Fibroblast of the aortic adventitia (primary cell): ENCODE results near the gene PPP1R3F. TPM values are rescaled to one million over a fixed set of nuclear protein-coding genes. Genes with fewer than 3 reads are reported as not detected.

Experiments
- DNase-seq: peaks from one replicate; pipeline ENCODE4 v3.0.0-alpha.2; 2010; ENCODE audit warnings: low read depth
- H3K4me3 ChIP-seq: 2 replicates; pipeline ENCODE4 v1.5.1; 2011; ENCODE audit warnings: low read depth, mild to moderate bottlenecking, control low read depth, low read length, moderate library complexity
- total RNA-seq: library from RNA; depleted of rRNA; stranded (reverse); fragments of >200 nt; gene quantifications from 2 replicates; pipeline ENCODE4 v1.2.3, GENCODE V29; 2012; ENCODE audit warnings: low replicate concordance
- TF ChIP-seq, protein P1 (sequence below): IDR thresholded peaks from 2 replicates; pipeline ENCODE4 v1.5.1; 2011; ENCODE audit warnings: mild to moderate bottlenecking, low read length, control low read depth, inconsistent platforms; ENCODE audit not compliant: insufficient read depth

PPP1R3F gene
- total RNA-seq, 1 donor, result 4.2 TPM

DNA sequence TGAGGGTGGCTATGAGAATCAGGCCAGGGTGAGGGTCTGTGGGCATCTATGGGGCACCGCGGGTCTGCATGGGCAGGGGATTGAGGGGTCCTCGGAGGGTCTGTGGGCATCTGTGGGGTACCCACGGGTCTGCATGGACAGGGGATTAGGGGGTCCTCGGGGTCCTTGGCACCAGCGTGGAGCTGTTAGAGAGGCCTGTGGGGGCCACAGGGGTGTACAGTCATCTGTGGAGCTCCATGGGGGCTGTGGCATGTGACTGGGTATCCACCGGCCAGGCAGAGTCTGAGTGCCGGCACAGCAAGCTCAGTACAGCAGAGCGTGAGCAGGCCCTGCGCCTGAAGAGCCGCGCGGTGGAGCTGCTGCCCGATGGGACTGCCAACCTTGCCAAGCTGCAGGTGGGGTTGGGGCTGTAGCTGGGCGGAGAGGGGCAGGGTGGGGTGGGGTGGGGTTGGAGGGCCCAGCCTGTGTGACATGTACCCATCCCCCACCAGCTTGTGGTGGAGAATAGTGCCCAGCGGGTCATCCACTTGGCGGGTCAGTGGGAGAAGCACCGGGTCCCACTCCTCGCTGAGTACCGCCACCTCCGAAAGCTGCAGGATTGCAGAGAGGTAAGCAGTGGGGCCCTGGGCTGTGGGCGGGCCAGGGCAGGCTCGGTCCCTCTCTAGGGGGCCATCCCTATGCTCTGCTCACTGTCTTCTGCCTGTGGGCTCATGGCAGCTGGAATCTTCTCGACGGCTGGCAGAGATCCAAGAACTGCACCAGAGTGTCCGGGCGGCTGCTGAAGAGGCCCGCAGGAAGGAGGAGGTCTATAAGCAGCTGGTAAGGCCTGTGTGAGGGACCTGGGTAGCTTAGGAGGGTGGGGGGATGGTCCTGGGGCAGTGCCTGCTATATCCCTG, 21.4 kb upstream of the PPP1R3F start:
- TF ChIP-seq, protein P1, sequence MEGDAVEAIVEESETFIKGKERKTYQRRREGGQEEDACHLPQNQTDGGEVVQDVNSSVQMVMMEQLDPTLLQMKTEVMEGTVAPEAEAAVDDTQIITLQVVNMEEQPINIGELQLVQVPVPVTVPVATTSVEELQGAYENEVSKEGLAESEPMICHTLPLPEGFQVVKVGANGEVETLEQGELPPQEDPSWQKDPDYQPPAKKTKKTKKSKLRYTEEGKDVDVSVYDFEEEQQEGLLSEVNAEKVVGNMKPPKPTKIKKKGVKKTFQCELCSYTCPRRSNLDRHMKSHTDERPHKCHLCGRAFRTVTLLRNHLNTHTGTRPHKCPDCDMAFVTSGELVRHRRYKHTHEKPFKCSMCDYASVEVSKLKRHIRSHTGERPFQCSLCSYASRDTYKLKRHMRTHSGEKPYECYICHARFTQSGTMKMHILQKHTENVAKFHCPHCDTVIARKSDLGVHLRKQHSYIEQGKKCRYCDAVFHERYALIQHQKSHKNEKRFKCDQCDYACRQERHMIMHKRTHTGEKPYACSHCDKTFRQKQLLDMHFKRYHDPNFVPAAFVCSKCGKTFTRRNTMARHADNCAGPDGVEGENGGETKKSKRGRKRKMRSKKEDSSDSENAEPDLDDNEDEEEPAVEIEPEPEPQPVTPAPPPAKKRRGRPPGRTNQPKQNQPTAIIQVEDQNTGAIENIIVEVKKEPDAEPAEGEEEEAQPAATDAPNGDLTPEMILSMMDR, result no peak
- no peak overlapping the region for H3K4me3 ChIP-seq
- no peak for DNase-seq

DNA sequence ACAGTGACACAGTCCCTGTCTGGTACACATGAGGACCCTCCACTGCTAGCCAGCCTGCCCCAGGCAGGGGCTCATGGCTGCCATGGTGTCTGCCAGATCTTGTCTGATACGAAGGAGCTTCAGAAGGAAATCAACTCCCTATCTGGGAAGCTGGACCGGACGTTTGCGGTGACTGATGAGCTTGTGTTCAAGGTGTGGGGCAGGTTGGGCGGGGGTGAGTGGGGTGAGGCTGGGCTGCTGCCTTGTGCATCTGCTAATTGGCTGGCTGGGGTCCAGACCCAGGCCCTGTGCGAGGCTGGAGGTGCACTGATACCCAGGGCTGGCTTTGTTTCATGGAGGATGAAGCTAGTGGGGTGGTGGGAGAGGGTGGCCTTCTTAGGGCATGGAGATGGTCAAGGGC, 20.5 kb upstream of the PPP1R3F start:
- no peak for DNase-seq
- TF ChIP-seq, protein P1, result no peak
- H3K4me3 ChIP-seq, result no peak overlapping the region

GRCh38 chrX:49249616-49250015, 20.0 kb upstream of the PPP1R3F start:
- TF ChIP-seq, protein P1, result no peak
- no peak for DNase-seq
- no peak overlapping the region for H3K4me3 ChIP-seq

DNA sequence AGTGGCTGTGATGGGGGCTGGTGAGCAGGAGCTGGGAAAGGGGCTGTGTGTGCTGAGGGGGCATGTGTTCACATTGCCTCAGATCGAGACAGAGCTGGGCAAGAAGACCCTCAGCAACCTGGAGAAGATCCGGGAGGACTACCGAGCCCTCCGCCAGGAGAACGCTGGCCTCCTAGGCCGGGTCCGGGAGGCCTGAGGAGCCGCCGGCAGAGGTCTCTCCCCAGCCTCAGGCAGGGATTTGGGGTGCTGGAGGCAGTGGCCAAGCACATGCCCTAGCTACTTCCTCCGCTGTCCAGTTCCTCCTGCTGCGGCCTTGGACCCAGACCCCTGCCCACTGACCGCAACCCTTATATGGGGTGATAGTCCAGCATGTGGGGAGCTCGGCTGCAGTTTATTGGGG, 19.5 kb upstream of the PPP1R3F start:
- no peak for DNase-seq
- TF ChIP-seq, protein P1, result no peak
- no peak overlapping the region for H3K4me3 ChIP-seq

DNA sequence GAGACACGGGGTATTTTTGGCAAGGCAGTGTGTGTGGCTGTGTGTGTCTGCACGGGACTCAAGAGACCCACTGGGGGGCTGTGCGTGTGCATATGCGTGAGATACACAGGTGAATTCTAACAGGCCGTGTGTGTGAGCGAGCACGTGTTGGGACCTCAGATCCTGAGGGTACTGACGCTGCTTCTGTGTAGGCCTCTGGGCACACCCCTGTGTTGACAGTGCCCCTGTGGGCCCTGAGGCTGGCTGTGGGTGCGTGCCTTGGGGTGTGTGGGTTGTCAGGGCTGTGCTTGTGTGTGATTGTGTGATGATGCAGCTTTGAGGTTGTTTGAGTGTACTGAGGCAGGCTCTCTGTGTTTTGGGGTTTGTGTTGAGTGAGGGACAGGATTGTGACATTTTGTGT, 19.0 kb upstream of the PPP1R3F start:
- DNase-seq, result no peak
- TF ChIP-seq, protein P1, result no peak
- no peak overlapping the region for H3K4me3 ChIP-seq

DNA sequence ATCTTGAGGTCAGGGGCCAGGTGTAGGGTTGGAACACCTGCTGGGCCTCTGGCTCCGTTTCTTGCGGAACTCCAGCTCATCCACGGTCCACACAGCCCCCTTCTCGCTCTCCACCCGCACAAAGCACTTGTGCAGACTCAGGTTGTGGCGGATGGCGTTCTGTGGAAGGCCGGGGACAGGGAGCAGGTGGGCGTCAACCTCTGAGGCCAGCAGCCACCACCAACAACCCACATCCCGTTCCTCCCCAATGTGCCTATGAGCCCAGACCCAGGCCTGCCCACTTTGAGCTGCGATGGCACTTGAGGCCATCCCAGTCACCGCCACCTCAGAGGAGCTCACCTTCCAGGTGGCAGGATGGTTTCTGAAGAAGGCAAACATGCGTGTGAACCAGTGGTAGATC, 18.3 kb upstream of the PPP1R3F start:
- TF ChIP-seq, protein P1, result no peak
- no peak overlapping the region for H3K4me3 ChIP-seq
- DNase-seq, result no peak

GRCh38 chrX:49254639-49255038, 15.0 kb upstream of the PPP1R3F start:
- H3K4me3 ChIP-seq, result no peak overlapping the region
- no peak for DNase-seq
- TF ChIP-seq, protein P1, result no peak
